ENCODE results near the gene SLC27A4. TPM values are rescaled to one million over a fixed set of nuclear protein-coding genes. Genes with fewer than 3 reads are reported as not detected.
"Not testable (repeated sequence)": the region's sequence is repeated elsewhere in the genome, so short reads cannot be mapped to it uniquely, and the experiment has no call there.

Gene SLC27A4
- total RNA-seq, 1 donor: 23.2 TPM

DNA sequence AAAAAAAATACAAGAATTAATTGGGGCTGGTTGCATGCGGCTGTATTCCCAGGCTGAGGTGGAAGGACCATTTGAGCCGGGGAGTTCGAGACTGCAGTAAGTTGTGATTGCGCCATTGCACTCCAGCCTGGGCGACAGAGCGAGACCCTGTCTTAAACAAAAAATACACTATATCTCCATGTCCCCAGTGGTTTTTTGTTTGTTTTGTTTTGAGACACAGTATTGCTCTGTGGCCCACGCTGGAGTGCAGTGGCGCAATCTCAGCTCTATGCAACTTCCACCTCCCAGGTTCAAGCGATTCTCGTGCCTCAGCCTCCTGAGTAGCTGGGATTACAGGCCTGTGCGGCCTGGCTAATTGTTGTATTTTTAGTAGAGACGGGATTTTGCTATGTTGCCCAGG, 16.5 kb upstream of the SLC27A4 start:
- DNase-seq (ENCODE audit: low read depth in 2 of 3, low spot score in 2 of 3): no peak

DNA sequence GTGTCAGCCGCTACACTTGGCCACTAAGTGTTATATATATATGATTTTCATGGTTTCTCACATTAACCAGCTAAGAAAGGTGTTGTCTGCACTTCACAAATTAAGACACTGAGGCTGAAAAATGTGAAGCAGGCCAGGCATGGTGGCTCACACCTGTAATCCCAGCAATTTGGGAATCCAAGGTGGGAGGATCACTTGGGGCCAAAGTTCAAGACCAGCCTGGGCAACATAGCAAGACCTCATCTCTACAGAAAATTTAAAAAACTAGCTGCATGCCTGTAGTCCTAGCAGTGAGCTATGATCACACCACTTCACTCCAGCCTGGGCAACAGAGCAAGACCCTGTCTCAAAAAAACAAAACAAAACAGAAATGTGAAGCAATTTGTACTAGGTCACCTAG, 15.9 kb upstream of the SLC27A4 start:
- DNase-seq (ENCODE audit: low read depth in 2 of 3, low spot score in 2 of 3): no peak

DNA sequence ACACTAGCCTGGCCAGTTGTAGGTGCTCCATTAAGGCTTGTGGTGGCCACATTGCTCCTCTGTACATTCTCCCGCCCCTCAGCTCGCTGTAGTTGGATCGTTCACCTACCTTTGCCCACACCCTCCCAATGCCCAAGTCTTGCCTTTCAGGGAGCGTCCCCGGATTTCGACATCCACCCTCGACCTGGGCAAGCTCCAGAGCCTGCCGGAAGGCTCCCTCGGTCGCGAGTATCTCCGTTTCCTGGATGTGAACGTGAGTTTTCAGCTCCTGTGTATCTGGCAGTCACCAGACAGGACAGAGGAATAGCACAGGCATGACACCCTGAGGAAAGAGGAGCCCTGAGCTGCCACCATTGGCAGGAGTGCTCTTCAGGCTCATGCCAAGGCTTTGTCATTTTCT, 14.7 kb upstream of the SLC27A4 start:
- DNase-seq (ENCODE audit: low read depth in 2 of 3, low spot score in 2 of 3): no peak

DNA sequence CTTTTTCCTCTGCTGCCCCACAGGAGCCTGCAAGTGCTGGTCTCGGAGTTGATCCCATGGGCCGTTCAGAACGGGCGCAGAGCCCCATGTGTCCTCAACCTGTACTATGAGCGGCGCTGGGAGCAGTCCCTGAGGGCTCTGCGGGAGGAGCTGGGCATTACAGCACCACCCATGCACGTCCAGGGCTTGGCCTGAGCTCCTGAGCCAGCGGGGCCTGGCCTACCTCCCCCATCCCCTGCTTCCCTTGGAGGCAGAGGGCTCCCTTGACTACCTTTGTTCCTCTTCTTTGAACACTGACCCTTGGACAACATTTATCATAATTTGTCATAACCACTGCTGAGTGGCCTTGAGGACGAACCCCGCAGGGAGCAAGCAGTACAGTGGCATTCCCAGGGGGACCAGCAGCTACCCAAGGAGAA, 6.9 kb upstream of the SLC27A4 start:
- no peak for DNase-seq (ENCODE audit: low read depth in 2 of 3, low spot score in 2 of 3)

DNA sequence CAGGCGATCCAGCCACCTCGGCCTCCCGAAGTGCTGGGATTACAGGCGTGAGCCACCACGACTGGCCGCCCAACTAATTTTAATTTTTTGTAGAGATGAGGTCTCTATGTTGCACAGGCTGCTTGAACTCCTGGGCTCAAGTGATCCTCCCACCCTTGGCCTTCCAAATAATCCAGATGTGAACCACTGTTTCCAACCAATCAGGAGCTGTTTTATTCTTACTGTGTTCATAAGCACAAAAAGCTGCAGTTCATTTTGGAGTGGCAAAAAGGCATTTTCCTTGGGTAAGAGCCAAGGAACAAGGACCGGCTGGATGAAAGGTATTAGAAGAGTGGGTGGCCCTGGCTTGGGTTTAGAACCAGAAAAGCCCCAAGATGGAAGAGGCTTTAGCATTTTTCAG, 5.2 kb upstream of the SLC27A4 start:
- DNase-seq (ENCODE audit: low read depth in 2 of 3, low spot score in 2 of 3): no peak

DNA sequence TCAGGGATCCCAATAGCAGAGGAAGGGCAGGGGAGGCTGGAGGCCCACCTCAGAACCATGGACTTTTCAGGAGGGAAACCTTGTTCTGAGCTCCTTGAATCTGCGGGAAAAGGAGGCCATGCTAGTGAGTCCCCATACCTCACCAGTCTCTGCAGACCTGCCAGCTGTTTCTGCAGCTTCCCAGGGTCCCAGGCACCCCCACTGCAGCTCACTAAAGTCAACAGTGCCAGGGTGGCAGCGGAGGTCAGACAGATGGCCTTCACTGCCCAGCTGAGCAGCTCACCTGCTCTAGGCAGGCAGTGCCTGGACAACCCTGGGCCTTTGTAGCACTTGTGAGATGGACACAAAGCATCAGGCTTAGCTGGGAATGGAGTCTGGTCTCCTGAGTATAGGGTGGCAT, 4.4 kb upstream of the SLC27A4 start:
- no peak for DNase-seq (ENCODE audit: low read depth in 2 of 3, low spot score in 2 of 3)

DNA sequence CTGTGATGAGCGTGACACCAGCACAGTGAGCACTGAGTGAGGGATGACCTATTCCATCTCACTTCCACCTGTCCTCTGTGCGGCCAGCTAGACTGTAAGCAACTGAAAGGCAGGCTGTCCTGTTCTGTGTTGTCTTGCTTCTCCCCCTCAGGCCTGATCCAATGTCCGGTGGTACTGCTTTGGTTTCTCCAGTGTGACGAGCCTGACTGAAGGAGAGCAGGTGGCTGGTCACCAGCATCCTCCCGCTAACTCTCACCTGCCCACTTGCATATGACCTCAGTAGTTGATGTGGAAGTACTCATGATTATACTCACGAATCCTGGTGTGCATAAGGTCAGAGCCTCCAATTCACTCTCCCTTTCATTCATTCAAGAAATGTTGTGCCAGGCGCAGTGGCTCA, 2.4 kb upstream of the SLC27A4 start:
- no peak for DNase-seq (ENCODE audit: low read depth in 2 of 3, low spot score in 2 of 3)

DNA sequence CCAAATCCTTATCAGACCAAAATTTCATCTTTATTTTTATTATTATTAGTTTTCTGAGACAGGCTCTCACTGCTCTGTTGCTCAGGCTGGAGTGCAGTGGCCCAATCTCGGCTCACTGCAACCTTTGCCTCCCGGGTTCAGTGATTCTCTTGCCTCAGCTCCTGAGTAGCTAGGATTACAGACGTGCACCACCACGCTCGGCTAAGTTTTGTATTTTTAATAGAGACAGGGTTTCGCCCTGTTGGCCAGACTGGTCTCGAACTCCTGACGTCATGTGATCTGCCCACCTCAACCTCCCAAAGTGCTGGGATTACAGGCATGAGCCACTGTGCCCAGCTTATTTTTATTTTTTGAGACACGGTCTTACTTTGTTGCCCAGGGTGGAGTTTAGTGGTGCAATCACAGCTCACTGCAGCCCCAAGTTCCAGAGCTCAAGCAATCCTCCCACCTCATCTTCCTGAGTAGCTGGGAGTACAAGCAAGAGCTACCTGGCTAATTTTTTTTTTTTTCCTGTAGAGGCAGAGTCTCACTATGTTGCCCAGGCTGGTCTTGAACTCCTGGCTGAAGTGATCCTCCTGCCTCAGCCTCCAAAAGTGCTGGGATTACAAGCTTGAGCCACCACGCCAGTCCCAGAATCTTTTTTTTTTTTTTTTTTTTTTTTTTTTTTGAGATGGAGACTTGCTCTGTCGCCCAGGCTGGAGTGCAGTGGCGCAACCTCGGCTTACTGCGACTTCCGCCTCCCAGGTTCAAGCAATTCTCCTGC, 1.3 kb upstream of the SLC27A4 start:
- not testable (repeated sequence) for DNase-seq (ENCODE audit: low read depth in 2 of 3, low spot score in 2 of 3)

DNA sequence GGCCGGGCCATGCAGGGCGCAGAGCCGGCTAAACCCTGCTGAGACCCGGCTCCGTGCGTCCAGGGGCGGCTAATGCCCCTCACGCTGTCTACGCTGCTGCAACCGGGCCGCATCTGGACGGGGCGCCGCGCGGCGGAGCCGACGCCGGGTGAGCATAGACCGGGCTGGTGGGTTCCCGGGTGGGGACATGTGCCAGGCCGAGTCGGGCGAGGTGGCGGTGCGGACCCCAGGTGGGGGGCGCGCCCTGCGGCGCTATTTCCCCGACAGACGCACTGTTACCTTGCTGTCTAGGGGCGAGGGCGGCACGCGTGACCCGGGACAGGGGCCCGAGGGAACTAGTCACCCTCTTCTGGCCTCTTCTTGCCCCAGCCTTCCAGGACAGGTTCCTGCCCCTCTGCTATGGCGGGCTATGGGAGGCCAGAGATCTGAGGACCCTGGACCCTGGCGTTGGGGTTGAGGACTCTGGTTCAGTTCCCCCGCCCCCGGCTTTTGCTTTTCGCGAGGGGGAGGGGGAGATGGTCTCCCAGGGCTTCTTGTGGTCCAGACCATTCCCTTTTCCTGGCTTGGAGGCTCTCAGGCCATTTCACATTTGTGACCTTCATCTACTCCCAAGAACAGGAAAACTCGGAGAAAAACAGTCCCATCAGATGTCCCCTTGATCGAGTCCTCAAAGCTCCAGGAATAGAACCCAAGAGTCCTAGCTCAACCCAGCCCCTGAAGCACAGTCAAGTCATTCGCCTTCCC, 536 bp downstream of the SLC27A4 start:
- no peak for DNase-seq (ENCODE audit: low read depth in 2 of 3, low spot score in 2 of 3)

DNA sequence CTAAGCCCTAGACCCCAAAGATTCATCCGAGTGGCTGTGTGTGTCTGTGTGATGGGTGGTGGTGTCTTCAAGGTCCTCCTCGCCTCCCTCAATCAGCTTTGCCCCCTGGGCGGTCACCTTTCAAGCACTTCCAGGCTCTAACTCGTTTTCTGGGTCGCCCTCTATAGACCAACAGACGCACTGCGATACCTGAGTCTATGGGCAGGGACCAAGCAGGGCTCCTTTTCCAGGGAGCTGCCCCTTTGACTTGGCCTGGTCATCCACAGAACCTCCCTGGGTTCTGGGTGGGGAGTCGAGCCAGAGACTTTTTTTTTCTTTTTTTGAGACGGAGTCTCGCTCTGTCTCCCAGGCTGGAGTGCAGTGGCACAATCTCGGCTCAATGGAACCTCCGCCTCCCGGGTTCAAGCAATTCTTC, 1.1 kb downstream of the SLC27A4 start:
- DNase-seq (ENCODE audit: low read depth in 2 of 3, low spot score in 2 of 3): peak; percentile 29 to 71 (median 59)

DNA sequence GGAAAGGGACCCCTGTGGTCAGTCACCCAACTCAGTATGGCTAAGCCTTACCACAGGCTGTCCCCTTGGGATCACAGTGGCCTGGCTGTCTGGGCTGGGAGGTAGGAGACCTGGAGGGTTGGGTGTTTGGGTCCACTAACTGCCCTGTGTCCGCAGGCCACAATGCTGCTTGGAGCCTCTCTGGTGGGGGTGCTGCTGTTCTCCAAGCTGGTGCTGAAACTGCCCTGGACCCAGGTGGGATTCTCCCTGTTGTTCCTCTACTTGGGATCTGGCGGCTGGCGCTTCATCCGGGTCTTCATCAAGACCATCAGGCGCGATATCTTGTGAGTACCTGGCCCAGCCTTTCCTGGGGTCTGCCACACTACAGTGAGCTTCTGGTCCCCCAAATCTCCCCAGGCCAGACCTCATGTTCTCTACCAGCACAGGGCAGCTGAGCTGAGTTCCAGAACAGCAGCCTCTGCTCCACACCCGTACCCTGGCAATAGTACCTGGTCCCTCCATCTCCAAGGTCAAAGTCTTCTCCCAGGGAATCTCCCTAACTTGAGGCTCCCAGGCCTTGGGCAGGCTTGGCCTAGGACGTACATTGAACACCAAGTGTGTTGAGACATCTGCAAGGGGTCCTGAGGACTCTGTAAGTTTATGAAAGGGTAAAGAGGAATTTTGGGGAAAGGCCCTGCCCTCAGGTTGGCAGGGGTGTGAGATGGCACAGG, 2.8 kb downstream of the SLC27A4 start:
- DNase-seq (ENCODE audit: low read depth in 2 of 3, low spot score in 2 of 3): no peak

DNA sequence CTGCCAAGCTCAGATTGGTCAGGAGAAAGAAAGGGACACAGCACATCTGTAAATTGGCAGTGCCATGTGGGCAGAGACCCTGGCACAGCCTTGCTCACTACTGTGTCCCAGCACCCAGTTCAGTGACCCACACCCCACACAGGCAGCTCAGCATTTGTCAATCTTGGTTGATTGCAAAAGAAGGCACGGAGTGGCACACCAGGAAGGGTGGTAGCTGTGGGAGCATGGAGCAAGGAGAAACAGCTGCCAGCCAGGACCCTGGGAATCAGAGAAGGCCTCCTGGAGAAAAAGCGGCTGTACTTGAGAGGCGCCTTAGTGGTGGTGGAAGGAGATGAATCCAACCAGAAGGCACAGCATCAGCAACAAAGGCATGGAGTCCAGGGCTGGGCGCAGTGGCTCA, 3.5 kb downstream of the SLC27A4 start:
- DNase-seq (ENCODE audit: low read depth in 2 of 3, low spot score in 2 of 3): no peak

DNA sequence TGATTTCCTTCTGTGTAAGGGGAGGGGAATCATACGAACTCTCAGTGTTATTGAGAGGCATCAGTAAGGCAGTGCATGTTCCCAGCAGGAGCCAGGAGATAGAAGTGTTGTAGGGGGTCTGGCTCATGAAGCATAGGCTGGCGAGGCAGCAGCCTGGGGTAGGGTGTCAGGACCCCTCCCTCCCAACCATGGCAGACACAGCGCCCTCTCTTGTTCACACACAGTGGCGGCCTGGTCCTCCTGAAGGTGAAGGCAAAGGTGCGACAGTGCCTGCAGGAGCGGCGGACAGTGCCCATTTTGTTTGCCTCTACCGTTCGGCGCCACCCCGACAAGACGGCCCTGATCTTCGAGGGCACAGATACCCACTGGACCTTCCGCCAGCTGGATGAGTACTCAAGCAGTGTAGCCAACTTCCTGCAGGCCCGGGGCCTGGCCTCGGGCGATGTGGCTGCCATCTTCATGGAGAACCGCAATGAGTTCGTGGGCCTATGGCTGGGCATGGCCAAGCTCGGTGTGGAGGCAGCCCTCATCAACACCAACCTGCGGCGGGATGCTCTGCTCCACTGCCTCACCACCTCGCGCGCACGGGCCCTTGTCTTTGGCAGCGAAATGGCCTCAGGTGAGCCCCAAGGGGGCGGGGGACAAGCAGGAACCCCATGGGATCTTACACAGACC, 4.7 kb downstream of the SLC27A4 start:
- no peak for DNase-seq (ENCODE audit: low read depth in 2 of 3, low spot score in 2 of 3)

DNA sequence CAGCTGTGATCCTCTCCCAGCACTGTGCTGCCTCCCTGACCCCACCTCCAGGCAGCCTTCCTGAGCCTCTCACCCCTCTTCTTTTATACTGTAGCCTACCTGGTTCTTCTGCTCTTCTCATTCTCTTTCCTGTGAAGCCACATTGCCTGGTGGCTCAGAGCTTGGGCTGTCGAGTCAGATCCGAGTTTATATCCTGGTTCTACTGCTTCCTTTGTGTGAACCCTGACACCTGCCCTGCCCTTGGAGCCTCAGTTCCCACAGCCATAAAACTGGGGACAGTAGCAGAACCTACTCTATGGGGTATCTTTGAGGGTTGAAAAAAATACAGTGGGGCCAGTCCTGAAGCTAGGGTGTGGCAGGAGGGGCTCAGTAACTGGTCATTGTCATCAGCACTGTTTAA, 8.8 kb downstream of the SLC27A4 start:
- DNase-seq (ENCODE audit: low read depth in 2 of 3, low spot score in 2 of 3): no peak

DNA sequence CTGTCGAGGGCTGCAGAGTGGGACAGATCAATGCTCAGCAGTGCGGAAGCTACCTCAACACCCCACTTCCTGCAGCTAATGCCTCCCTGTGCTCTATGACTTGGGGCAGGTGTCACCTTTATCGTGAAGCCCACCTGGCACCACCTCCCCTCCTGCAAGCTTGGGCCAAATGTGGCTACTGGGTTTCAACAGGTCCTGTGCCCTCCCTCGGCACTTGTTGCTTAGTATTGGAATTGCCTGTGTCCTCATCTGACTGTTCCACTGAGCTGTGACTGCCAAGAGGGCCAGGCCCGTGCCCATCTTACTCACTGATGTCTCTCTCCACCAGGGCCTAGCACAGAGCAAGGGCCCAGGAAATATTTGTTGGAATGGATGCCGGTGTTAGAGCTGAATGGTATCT, 9.4 kb downstream of the SLC27A4 start:
- DNase-seq (ENCODE audit: low read depth in 2 of 3, low spot score in 2 of 3): no peak

DNA sequence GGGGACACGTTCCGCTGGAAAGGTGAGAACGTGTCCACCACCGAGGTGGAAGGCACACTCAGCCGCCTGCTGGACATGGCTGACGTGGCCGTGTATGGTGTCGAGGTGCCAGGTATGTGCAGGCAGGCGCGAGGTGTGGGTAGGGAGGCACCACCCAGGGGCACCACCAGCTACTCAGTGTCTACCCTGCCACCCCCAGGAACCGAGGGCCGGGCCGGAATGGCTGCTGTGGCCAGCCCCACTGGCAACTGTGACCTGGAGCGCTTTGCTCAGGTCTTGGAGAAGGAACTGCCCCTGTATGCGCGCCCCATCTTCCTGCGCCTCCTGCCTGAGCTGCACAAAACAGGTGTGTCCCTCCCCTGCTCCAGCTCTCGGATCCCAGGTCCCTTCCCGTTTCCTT, 15.1 kb downstream of the SLC27A4 start:
- no peak for DNase-seq (ENCODE audit: low read depth in 2 of 3, low spot score in 2 of 3)

DNA sequence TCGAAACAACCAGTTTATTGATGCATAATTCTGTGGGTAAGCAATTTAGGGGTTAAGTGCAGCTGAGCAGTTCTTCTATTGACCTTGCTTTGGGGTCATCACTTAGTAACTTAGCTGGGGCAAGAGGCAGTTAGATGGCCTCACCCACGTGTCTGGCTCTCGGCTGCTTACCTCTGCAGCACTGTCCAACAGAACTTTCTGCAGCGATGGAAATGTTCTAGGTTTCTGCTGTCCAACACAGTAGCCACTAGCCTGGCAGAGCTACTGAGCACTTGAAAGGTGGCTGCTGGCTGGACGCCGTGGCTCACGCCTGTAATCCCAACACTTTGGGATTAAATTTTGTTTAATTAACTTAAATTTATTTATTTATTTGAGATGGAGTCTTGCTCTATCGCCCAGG, 17.8 kb downstream of the SLC27A4 start:
- DNase-seq (ENCODE audit: low read depth in 2 of 3, low spot score in 2 of 3): no peak

DNA sequence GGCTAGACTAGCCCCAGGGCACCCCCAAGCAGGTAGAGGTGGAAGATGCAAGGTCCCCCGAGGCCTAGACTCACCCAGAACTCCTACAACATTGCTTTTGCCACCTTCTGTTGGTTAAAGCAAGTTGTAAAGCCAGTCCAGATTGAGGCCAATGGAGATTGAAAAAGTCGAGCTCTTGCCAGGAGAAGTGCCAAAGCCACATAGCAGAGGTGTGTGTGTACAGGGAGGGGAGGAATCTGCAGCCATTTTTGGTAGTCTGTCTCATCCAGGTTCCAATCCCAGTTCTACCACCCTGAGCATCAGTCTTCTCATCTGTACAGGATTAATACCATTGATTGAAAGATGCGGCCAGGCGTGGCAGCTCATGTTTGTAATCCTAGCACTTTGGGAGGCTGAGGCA, 18.5 kb downstream of the SLC27A4 start:
- no peak for DNase-seq (ENCODE audit: low read depth in 2 of 3, low spot score in 2 of 3)

DNA sequence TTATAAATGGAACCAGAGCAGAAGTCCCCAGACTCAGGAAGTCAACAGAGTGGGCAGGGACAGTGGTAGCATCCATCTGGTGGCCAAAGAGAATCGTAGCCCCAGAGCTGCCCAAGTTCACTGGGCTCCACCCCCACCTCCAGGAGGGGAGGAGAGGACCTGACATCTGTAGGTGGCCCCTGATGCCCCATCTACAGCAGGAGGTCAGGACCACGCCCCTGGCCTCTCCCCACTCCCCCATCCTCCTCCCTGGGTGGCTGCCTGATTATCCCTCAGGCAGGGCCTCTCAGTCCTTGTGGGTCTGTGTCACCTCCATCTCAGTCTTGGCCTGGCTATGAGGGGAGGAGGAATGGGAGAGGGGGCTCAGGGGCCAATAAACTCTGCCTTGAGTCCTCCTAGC, 20.5 kb downstream of the SLC27A4 start:
- no peak for DNase-seq (ENCODE audit: low read depth in 2 of 3, low spot score in 2 of 3)

DNA sequence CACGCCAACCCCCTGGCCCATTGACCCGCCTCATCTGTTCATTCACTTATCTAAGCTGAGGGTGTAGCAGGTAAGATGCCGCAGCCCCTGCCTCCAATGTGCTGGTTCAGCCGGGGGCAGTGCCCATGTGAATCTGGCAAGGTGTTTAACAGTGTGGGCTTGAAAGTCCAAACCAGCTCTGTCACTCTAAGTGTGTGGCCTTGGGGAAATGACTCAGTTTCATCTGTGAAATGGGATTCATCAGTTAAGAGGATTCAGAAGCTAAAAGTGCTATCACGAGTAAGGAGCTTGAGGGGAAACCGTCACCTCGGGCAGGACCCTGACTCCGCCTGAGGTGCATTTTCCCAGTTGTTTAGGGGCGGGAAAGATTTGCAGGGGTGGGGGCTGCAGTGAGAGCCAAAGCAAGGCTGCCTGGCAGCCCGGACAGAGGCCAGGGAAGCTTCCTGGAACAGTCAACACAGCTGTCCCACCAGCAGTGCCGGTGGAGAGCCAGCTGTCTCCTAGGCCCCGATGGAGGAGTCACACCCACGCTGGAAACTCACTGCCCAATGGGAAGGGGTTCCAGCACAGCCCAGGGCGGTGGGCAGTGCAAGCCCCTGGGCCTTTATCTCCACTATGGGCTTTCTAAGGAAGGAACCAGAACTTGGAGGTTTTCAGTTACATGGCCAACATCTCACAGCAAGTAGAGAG, 21.1 kb downstream of the SLC27A4 start:
- no peak for DNase-seq (ENCODE audit: low read depth in 2 of 3, low spot score in 2 of 3)

Data from hematopoietic multipotent progenitor cell (in vitro differentiated cells).